Parathyroid adenoma (tissue), 2 donors: ENCODE results near the gene JPH2.

Experiments
- H2AFZ ChIP-seq: fragments of 300-600 bp; sonication (generic); one replicate; pipeline ENCODE4 v1.7.0; 2017; ENCODE audit warnings: antibody characterized with exemption, mild to moderate bottlenecking
- H3K27ac ChIP-seq: fragments of 300-600 bp; sonication (generic); one replicate; pipeline ENCODE4 v1.7.0; 2017
- H3K27me3 ChIP-seq: fragments of 300-600 bp; sonication (generic); one replicate; pipeline ENCODE4 v1.7.0; 2017; ENCODE audit warnings: low read length; ENCODE audit not compliant: control insufficient read depth, insufficient read depth
- H3K36me3 ChIP-seq: fragments of 300-600 bp; sonication (generic); one replicate; pipeline ENCODE4 v1.7.0; 2017; ENCODE audit warnings: low read length; ENCODE audit not compliant: control insufficient read depth, insufficient read depth
- H3K4me1 ChIP-seq: fragments of 300-600 bp; sonication (generic); one replicate; pipeline ENCODE4 v1.7.0; 2017; ENCODE audit warnings: control low read depth
- H3K4me2 ChIP-seq: fragments of 300-600 bp; sonication (generic); one replicate; pipeline ENCODE4 v1.7.0; 2017; ENCODE audit warnings: low read length
- H3K4me3 ChIP-seq: fragments of 300-600 bp; sonication (generic); one replicate; pipeline ENCODE4 v1.7.0; 2017; ENCODE audit warnings: low read depth, low read length
- H3K79me2 ChIP-seq: fragments of 300-600 bp; sonication (generic); one replicate; pipeline ENCODE4 v1.7.0; 2017; ENCODE audit warnings: control low read depth
- H3K9ac ChIP-seq: fragments of 300-600 bp; sonication (generic); one replicate; pipeline ENCODE4 v1.7.0; 2017; ENCODE audit warnings: mild to moderate bottlenecking
- H3K9me3 ChIP-seq: fragments of 300-600 bp; sonication (generic); one replicate; pipeline ENCODE4 v1.7.0; 2017; ENCODE audit warnings: low read length; ENCODE audit not compliant: control insufficient read depth
- TF ChIP-seq, protein P1 (sequence below): fragments of 300-600 bp; sonication (generic); IDR thresholded peaks from one replicate; pipeline ENCODE4 v1.7.0; 2017; ENCODE audit warnings: antibody characterized with exemption, mild to moderate bottlenecking
- donor health status: primary hyperparathyroidism.

The JPH2 gene

GRCh38 chr20:44115762-44116644 lies 71.0 kb downstream of the JPH2 start:
- Histone ChIP-seq H3K36me3 (no peaks in the 10 kb centered on the region), H3K79me2 (no peaks in the 10 kb centered on the region), H3K9ac (no peak overlapping the region), H3K4me1 (no peaks in the 10 kb centered on the region), H3K4me2 (no peak overlapping the region), H3K27ac (no peak overlapping the region), H3K4me3 (no peak overlapping the region), H2AFZ (peak overlapping the region; percentile 27), H3K27me3 (no peaks in the 10 kb centered on the region), H3K9me3 (no peaks in the 10 kb centered on the region)
- TF ChIP-seq, protein P1, sequence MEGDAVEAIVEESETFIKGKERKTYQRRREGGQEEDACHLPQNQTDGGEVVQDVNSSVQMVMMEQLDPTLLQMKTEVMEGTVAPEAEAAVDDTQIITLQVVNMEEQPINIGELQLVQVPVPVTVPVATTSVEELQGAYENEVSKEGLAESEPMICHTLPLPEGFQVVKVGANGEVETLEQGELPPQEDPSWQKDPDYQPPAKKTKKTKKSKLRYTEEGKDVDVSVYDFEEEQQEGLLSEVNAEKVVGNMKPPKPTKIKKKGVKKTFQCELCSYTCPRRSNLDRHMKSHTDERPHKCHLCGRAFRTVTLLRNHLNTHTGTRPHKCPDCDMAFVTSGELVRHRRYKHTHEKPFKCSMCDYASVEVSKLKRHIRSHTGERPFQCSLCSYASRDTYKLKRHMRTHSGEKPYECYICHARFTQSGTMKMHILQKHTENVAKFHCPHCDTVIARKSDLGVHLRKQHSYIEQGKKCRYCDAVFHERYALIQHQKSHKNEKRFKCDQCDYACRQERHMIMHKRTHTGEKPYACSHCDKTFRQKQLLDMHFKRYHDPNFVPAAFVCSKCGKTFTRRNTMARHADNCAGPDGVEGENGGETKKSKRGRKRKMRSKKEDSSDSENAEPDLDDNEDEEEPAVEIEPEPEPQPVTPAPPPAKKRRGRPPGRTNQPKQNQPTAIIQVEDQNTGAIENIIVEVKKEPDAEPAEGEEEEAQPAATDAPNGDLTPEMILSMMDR = no peak

DNA sequence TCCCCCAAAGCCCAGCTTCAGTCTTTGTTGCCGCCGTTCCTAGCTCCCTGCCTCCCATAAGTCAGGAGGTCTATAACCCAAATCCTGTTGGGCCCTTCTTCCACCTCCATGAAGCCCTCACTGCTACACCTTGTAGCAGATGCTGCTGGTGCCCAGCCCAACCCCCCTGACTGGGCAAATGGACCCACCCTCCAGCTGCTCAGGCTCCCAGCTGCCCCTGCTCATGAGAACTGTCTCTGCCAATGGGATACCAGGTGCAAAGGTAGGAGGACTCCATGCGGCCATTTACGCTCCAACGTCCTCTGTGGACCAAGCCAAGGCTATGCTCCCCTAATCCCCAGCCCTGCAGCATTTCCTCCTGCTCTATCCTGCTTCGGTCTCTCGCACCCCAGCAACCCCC lies 71.8 kb downstream of the JPH2 start:
- no peak overlapping the region for H3K9ac ChIP-seq
- no peaks in the 10 kb centered on the region for H3K79me2 ChIP-seq
- H3K36me3 ChIP-seq = no peaks in the 10 kb centered on the region
- TF ChIP-seq, protein P1 = no peak
- H3K9me3 ChIP-seq = no peaks in the 10 kb centered on the region
- H3K27me3 ChIP-seq = no peaks in the 10 kb centered on the region
- H3K27ac ChIP-seq = no peak overlapping the region
- no peak overlapping the region for H2AFZ ChIP-seq
- H3K4me1 ChIP-seq = no peaks in the 10 kb centered on the region
- no peak overlapping the region for H3K4me3 ChIP-seq
- no peak overlapping the region for H3K4me2 ChIP-seq

- H3K4me2 ChIP-seq = no peak overlapping the region
- TF ChIP-seq, protein P1 = no peak
- no peaks in the 10 kb centered on the region for H3K79me2 ChIP-seq
- H3K9me3 ChIP-seq = no peaks in the 10 kb centered on the region
- H2AFZ ChIP-seq = no peak overlapping the region
- H3K36me3 ChIP-seq = no peaks in the 10 kb centered on the region
- H3K27ac ChIP-seq = no peak overlapping the region
- no peak overlapping the region for H3K9ac ChIP-seq
- no peak overlapping the region for H3K4me3 ChIP-seq
- H3K27me3 ChIP-seq = no peaks in the 10 kb centered on the region
- H3K4me1 ChIP-seq = no peaks in the 10 kb centered on the region
Measured at GRCh38 chr20:44113618-44114376, 73.2 kb downstream of the JPH2 start.

GRCh38 chr20:44112889-44113617 lies 73.9 kb downstream of the JPH2 start:
- H3K79me2 ChIP-seq = no peaks in the 10 kb centered on the region
- H3K4me2 ChIP-seq = no peak overlapping the region
- TF ChIP-seq, protein P1 = no peak
- no peak overlapping the region for H3K4me3 ChIP-seq
- H3K27ac ChIP-seq = no peak overlapping the region
- no peak overlapping the region for H3K9ac ChIP-seq
- no peaks in the 10 kb centered on the region for H3K36me3 ChIP-seq
- H3K9me3 ChIP-seq = no peaks in the 10 kb centered on the region
- no peaks in the 10 kb centered on the region for H3K27me3 ChIP-seq
- H2AFZ ChIP-seq = no peak overlapping the region
- H3K4me1 ChIP-seq = no peaks in the 10 kb centered on the region
